T-cell (primary cell): ENCODE results near the gene RHOB. TPM values are rescaled to one million over a fixed set of nuclear protein-coding genes. Genes with fewer than 3 reads are reported as not detected.
"Not testable (repeated sequence)": the region's sequence is repeated elsewhere in the genome, so short reads cannot be mapped to it uniquely, and the experiment has no call there.

ENCODE experiments used
- ATAC-seq, 4 experiments: fragments of 200-7000 bp in 3 of 4; fragments of 150-1000 bp in 1 of 4; cut with Tn5 transposase; replicated peaks in 1 of 4; 1 replicate in 3 of 4; 2 replicates in 1 of 4; pipeline ENCODE4 v1.10.0; 2021; ENCODE audit warnings: moderate library complexity in 3 of 4, mild to moderate bottlenecking in 2 of 4, moderate number of reproducible peaks in 1 of 4
- CTCF ChIA-PET, 2 donors: fragments of 300-600 bp; sonication (Branson Sonifier 250); formaldehyde crosslinking; loops; one replicate each; lab custom pipeline; 2022; ENCODE audit warnings: antibody characterized with exemption in 2 of 2; lab: Charles Lee
- POLR2A ChIA-PET, 2 donors: fragments of 300-600 bp; sonication (Branson Sonifier 250); formaldehyde crosslinking; loops; one replicate each; lab custom pipeline; 2022; ENCODE audit warnings: antibody characterized with exemption in 2 of 2; lab: Charles Lee
- DNase-seq, 35 experiments: peaks; one replicate each; pipeline versions ENCODE4 v3.0.0 to v3.0.0-alpha.2; 2013 to 2023
- H3K27ac ChIP-seq: one replicate; pipeline ENCODE4 v1.5.1; 2013; ENCODE audit warnings: low read length
- H3K27me3 ChIP-seq, 2 experiments: replicated peaks in 1 of 2; 1 replicate in 1 of 2; 2 replicates in 1 of 2; pipeline versions ENCODE4 v1.6.1 to v1.7.0; 2013; ENCODE audit warnings: low read length in 1 of 2, mixed read lengths in 1 of 2; ENCODE audit not compliant: control insufficient read depth in 2 of 2, insufficient read depth in 2 of 2; ENCODE audit errors: extremely low read depth in 1 of 2
- H3K36me3 ChIP-seq, 2 donors: 1 replicate in 1 of 2; 2 replicates in 1 of 2; pipeline versions ENCODE4 v1.6.1 to v1.7.0; 2013; ENCODE audit warnings: low read length in 1 of 2; ENCODE audit not compliant: control insufficient read depth in 2 of 2, insufficient read depth in 1 of 2; ENCODE audit errors: extremely low read depth in 1 of 2
- H3K4me1 ChIP-seq, 2 experiments: 1 replicate in 1 of 2; 2 replicates in 1 of 2; pipeline versions ENCODE4 v1.6.1 to v1.7.0; 2013; ENCODE audit warnings: low read length in 2 of 2, mixed read lengths in 1 of 2; ENCODE audit not compliant: insufficient read depth in 2 of 2, control insufficient read depth in 1 of 2; ENCODE audit errors: extremely low read depth in 1 of 2
- H3K4me3 ChIP-seq, 2 donors: 1 replicate in 1 of 2; 2 replicates in 1 of 2; pipeline versions ENCODE4 v1.5.1 to v1.7.0; 2013; ENCODE audit warnings: mild to moderate bottlenecking in 2 of 2, low read length in 1 of 2, moderate library complexity in 1 of 2; ENCODE audit not compliant: control insufficient read depth in 1 of 2; ENCODE audit errors: extremely low read depth in 1 of 2
- H3K9me3 ChIP-seq: 2 replicates; pipeline ENCODE4 v1.7.0; 2013
- H3K27ac Mint-ChIP-seq, 2 donors: one replicate each; pipeline ENCODE4 v1.8.0; 2020 to 2021; ENCODE audit warnings: mild to moderate bottlenecking in 2 of 2, mixed read lengths in 2 of 2
- H3K27me3 Mint-ChIP-seq, 2 donors: one replicate each; pipeline ENCODE4 v1.8.0; 2021 to 2022; ENCODE audit warnings: mixed read lengths in 2 of 2
- H3K36me3 Mint-ChIP-seq: one replicate; pipeline ENCODE4 v1.8.0; 2021; ENCODE audit warnings: mixed read lengths
- H3K4me1 Mint-ChIP-seq, 3 donors: one replicate each; pipeline ENCODE4 v1.8.0; 2020 to 2022; ENCODE audit warnings: mixed read lengths in 3 of 3, mild to moderate bottlenecking in 1 of 3
- H3K4me3 Mint-ChIP-seq, 3 donors: one replicate each; pipeline ENCODE4 v1.8.0; 2020 to 2022; ENCODE audit warnings: mild to moderate bottlenecking in 3 of 3, mixed read lengths in 3 of 3, moderate library complexity in 3 of 3
- H3K9me3 Mint-ChIP-seq, 3 donors: one replicate each; pipeline ENCODE4 v1.8.0; 2020 to 2022; ENCODE audit warnings: mixed read lengths in 3 of 3
- whole genome bisulfite sequencing: methylation state at CpG from one replicate; pipeline ENCODE4 v1.1.5; 2013; ENCODE audit warnings: missing lambda C conversion rate; ENCODE audit not compliant: insufficient coverage; 5-methylcytosine and 5-hydroxymethylcytosine counted together
- total RNA-seq, 35 experiments: library from RNA in 6 of 35; stranded (reverse) in 6 of 35; fragments of 120-200 nt in 1 of 35; gene quantifications; one replicate each; pipeline versions ENCODE4 v1.2.1 to v1.2.4 and lab custom pipeline; 2013 to 2026

Gene RHOB
- total RNA-seq, 5 donors from 2014 or later (not counting 1 experiment from before 2014, with no cell fraction given), result 11.4 to 42.4 (median 14.7) TPM

- H3K4me1 ChIP-seq, result no peaks in the 10 kb centered on the region
- Mint-ChIP-seq H3K27ac (no peak overlapping the region), H3K9me3 (no peaks in the 10 kb centered on the region), H3K4me3 (no peak overlapping the region), H3K36me3 (no peaks in the 10 kb centered on the region), H3K4me1 (no peaks in the 10 kb centered on the region), H3K27me3 (peaks cover 36 to 44% of the 10 kb centered on the region in 2 donors)
- no peak overlapping the region for H3K27ac ChIP-seq
- no peaks in the 10 kb centered on the region for H3K9me3 ChIP-seq
- no peak for DNase-seq
- CTCF ChIA-PET, result interaction anchor here in 1 of 2 donors (0.9 kb wide), 1 partner anchor 14 kb away, joined by 11 read pairs; no protein-coding TSS in a partner anchor
- POLR2A ChIA-PET, result no interaction called here
- H3K27me3 ChIP-seq, result peaks cover 4 to 34% of the 10 kb centered on the region in 2 experiments
- no peak overlapping the region for H3K4me3 ChIP-seq
- ATAC-seq, result no peak
- no peaks in the 10 kb centered on the region for H3K36me3 ChIP-seq
Measured at GRCh38 chr2:20456116-20456571, 9.3 kb downstream of the RHOB start.

DNA sequence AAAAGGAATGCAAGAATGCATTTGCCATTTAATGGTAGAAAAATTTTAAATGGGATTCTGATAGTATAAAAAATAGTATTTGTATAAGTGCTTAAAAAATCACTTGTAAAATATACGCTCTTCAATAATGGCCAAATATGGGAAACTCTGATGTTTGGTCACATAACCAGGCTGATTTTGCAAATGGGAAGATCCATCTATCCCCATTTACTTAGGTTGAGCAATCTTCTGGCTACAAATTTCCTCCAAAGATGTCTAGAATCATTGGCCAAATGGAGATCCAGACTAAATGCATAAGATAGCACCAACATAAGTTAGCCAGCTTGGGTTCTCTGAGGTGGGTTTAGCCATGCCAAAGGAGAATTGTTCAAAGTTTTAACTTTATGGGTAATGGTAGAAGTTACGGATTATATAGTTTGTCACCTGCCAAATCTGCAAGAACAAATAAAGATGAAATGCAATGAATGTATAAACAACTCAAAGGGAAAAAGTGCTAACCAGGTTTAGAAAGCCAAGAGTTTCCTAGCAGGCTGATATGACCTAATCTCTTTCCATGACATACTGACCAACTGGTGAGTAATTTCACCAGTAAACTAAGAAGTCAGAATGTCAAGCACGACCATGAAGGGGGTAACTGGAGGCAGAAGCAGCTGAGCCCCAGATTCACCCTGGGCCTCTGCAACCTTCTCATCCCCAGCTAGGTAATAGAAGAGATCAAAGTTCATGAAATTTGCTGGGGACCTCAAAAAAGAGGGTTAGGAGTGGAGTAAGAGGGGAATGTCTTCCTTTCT is 10.0 kb downstream of the RHOB start:
- H3K4me3 ChIP-seq, result no peak overlapping the region
- H3K9me3 ChIP-seq, result no peaks in the 10 kb centered on the region
- DNase-seq (no peak), ATAC-seq (no peak)
- H3K27ac ChIP-seq, result no peak overlapping the region
- H3K9me3 Mint-ChIP-seq, result no peaks in the 10 kb centered on the region
- WGBS, result 80% methylated on average over 1 of the region's 3 CpGs
- no peaks in the 10 kb centered on the region for H3K4me1 Mint-ChIP-seq
- H3K27me3 ChIP-seq, result peaks cover 4 to 34% of the 10 kb centered on the region in 2 experiments
- no peak overlapping the region for H3K4me3 Mint-ChIP-seq
- no peaks in the 10 kb centered on the region for H3K36me3 ChIP-seq
- H3K27ac Mint-ChIP-seq, result no peak overlapping the region
- H3K36me3 Mint-ChIP-seq, result no peaks in the 10 kb centered on the region
- ChIA-PET CTCF (no interaction called here), POLR2A (no interaction called here)
- peaks cover 42 to 47% of the 10 kb centered on the region in 2 donors for H3K27me3 Mint-ChIP-seq
- H3K4me1 ChIP-seq, result no peaks in the 10 kb centered on the region

DNA sequence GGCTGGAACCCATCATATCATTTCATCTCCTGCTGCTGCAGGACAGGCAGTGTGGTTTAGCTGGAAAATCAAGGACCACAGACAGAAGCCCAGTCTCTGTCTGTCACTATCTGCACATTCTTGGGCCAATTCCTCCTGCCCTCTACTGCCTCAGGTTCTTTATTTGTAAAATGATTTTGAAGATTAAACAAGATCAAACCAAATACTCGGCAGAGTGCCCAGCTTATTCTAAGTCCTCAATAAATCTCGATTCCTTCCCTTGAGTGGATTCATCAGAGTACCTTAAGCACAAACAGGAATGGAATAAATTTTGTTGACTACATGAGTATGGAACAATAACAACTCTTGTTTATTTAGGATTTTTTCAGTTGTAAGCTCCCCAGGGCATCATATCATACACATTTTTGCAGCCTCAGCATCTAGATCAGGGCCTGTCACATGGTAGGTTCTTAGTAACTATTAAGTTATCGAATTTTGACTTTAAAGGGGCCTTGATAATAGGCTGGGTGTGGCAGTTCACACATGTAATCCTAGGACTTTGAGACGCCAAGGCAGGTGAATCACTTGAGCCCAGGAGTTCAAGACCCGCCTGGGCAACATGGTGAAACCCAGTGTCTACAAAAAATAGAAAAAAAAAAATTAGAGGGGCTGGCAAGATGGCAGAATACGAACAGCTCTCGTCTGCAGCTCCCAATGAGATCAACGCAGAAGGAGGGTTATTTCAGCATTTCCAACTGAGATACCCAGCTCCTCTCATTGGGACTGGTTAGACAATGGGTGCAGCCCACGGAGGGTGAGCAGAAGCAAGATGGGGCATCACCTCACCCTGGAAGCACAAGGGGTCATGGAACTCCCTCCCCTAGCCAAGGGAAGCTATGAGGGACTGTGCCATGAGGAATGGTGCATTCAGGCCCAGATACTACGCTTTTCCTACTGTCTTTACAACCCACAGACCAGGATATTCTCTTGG is 11.1 kb downstream of the RHOB start:
- Histone ChIP-seq H3K4me3 (no peak overlapping the region), H3K36me3 (no peaks in the 10 kb centered on the region), H3K4me1 (no peaks in the 10 kb centered on the region), H3K27ac (no peak overlapping the region), H3K9me3 (no peaks in the 10 kb centered on the region), H3K27me3 (peaks cover 0 to 30% of the 10 kb centered on the region in 2 experiments)
- WGBS, result 93% methylated on average over 5 of the region's 10 CpGs
- Mint-ChIP-seq H3K4me1 (no peaks in the 10 kb centered on the region), H3K36me3 (no peaks in the 10 kb centered on the region), H3K27me3 (peaks cover 39 to 47% of the 10 kb centered on the region in 2 donors), H3K9me3 (no peaks in the 10 kb centered on the region), H3K27ac (no peak overlapping the region), H3K4me3 (no peak overlapping the region)
- ChIA-PET POLR2A (interaction anchor here in 1 of 2 donors (0.6 kb wide), 1 partner anchor 113 kb away, joined by 7 read pairs; no protein-coding TSS in a partner anchor), CTCF (no interaction called here)
- ATAC-seq (no peak), DNase-seq (no peak)

DNA sequence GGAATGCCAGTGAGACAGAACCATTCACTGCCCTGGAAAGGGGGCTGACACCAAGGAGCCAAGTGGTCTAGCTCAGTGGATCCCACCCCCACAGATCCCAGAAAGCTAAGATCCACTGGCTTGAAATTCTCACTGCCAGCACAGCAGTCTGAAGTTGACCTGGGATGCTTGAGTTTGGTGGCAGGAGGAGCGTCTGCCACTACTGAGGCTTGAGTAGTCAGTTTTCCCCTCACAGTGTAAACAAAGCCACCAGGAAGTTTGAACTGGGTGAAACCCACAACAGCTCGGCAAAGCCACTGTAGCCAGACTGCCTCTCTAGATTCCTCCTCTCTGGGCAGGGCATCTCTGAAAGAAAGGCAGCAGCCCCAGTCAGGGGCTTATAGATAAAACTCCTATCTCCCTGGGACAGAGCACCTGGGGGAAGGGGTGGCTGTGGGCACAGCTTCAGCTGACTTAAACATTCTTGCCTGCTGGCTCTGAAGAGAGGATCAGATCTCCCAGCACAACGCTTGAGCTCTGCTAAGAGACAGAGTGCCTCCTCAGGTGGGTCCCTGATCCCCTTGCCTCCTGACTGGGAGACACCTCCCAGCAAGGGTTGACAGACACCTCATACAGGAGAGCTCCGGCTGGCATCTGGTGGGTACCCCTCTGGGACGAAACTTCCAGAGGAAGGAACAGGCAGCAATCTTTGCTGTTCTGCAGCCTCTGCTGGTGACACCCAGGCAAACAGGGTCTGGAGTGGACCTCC is 12.0 kb downstream of the RHOB start:
- ATAC-seq, H3K4me3 ChIP-seq, H3K9me3 Mint-ChIP-seq, H3K4me1 Mint-ChIP-seq, DNase-seq, H3K27ac ChIP-seq, H3K4me3 Mint-ChIP-seq, H3K4me1 ChIP-seq, H3K9me3 ChIP-seq, CTCF ChIA-PET, H3K27ac Mint-ChIP-seq, H3K36me3 Mint-ChIP-seq, POLR2A ChIA-PET, H3K36me3 ChIP-seq: not testable (repeated sequence)
- H3K27me3 Mint-ChIP-seq, result peaks cover 33 to 40% of the 10 kb centered on the region in 2 donors
- H3K27me3 ChIP-seq, result peaks cover 0 to 30% of the 10 kb centered on the region in 2 experiments
- WGBS, result 83% methylated on average over 2 of the region's 5 CpGs

- Histone ChIP-seq H3K36me3 (no peaks in the 10 kb centered on the region), H3K27me3 (no peaks in the 10 kb centered on the region), H3K9me3 (no peaks in the 10 kb centered on the region), H3K27ac (no peak overlapping the region), H3K4me3 (no peak overlapping the region), H3K4me1 (no peaks in the 10 kb centered on the region)
- Mint-ChIP-seq H3K36me3 (no peaks in the 10 kb centered on the region), H3K9me3 (no peaks in the 10 kb centered on the region), H3K4me3 (no peak overlapping the region), H3K4me1 (no peaks in the 10 kb centered on the region), H3K27ac (no peak overlapping the region), H3K27me3 (peaks cover 6 to 9% of the 10 kb centered on the region in 2 donors)
- WGBS, result 71% methylated on average over 4 of the region's 4 CpGs
- no peak for DNase-seq
- ATAC-seq, result no peak
- POLR2A ChIA-PET, result no interaction called here
- CTCF ChIA-PET, result no interaction called here
Measured at GRCh38 chr2:20465716-20466394, 19.0 kb downstream of the RHOB start.
